SK-N-SH treated with all-trans-retinoic acid at 6 μM for 48 hours (cell line): Measurements from ENCODE around the gene TNPO1.

Source experiments
- ATAC-seq: fragments of 200-7000 bp; cut with Tn5 transposase; 3 replicates; pipeline ENCODE4 v1.9.1; 2020; ENCODE audit warnings: mild to moderate bottlenecking, moderate library complexity
- ARNTL ChIP-seq: fragments of 450-650 bp; formaldehyde crosslinking; IDR thresholded peaks from 2 replicates; pipeline ENCODE4 v1.5.0; 2020; ENCODE audit warnings: low read depth, mild to moderate bottlenecking, moderate library complexity, borderline replicate concordance
- BACH2 ChIP-seq: fragments of 250-450 bp; sonication (Bioruptor Pico); IDR thresholded peaks from 2 replicates; pipeline ENCODE4 v1.9.0; 2021; ENCODE audit warnings: mild to moderate bottlenecking, borderline replicate concordance
- CSRNP3 ChIP-seq: fragments of 250-450 bp; sonication (Bioruptor Pico); IDR thresholded peaks from 2 replicates; pipeline ENCODE4 v1.5.1; 2021; ENCODE audit warnings: mild to moderate bottlenecking, moderate library complexity
- ESRRG ChIP-seq: fragments of 250-450 bp; sonication (Bioruptor Pico); IDR thresholded peaks from 2 replicates; pipeline ENCODE4 v1.6.1; 2021; ENCODE audit warnings: mild to moderate bottlenecking
- GLIS3 ChIP-seq: fragments of 250-450 bp; sonication (Bioruptor Pico); IDR thresholded peaks from 2 replicates; pipeline ENCODE4 v1.5.0; 2020; ENCODE audit warnings: mild to moderate bottlenecking, moderate library complexity
- ISL1 ChIP-seq: fragments of 250-450 bp; sonication (Bioruptor Pico); IDR thresholded peaks from 2 replicates; pipeline ENCODE4 v2.1.2; 2022; ENCODE audit warnings: mild to moderate bottlenecking, moderate library complexity
- OSR1 ChIP-seq: fragments of 250-450 bp; sonication (Bioruptor Pico); IDR thresholded peaks from 2 replicates; pipeline ENCODE4 v1.8.0; 2022; ENCODE audit warnings: moderate library complexity, mild to moderate bottlenecking, inconsistent platforms
- PATZ1 ChIP-seq: fragments of 250-450 bp; sonication (Bioruptor Pico); IDR thresholded peaks from 2 replicates; pipeline ENCODE4 v1.8.0; 2020; ENCODE audit warnings: mild to moderate bottlenecking, moderate library complexity, borderline replicate concordance
- POU6F1 ChIP-seq: fragments of 250-450 bp; sonication (Bioruptor Pico); IDR thresholded peaks from 2 replicates; pipeline ENCODE4 v1.8.0; 2021; ENCODE audit warnings: low read depth, mild to moderate bottlenecking, moderate library complexity, borderline replicate concordance
- PPARA ChIP-seq: fragments of 250-450 bp; sonication (Bioruptor Pico); IDR thresholded peaks from 2 replicates; pipeline ENCODE4 v1.5.0; 2020; ENCODE audit warnings: mild to moderate bottlenecking, borderline replicate concordance
- SNAI2 ChIP-seq: fragments of 250-450 bp; sonication (Bioruptor Pico); IDR thresholded peaks from 2 replicates; pipeline ENCODE4 v1.5.0; 2020; ENCODE audit warnings: mild to moderate bottlenecking, moderate library complexity
- TCF4 ChIP-seq: fragments of 250-450 bp; sonication (Bioruptor Pico); IDR thresholded peaks from 2 replicates; pipeline ENCODE4 v1.8.0; 2021; ENCODE audit warnings: mild to moderate bottlenecking, moderate library complexity, borderline replicate concordance
- TSHZ2 ChIP-seq: fragments of 250-450 bp; sonication (Bioruptor Pico); IDR thresholded peaks from 2 replicates; pipeline ENCODE4 v1.5.0; 2020; ENCODE audit warnings: mild to moderate bottlenecking, moderate library complexity
- ZC3H10 ChIP-seq: fragments of 250-450 bp; sonication (Bioruptor Pico); IDR thresholded peaks from 2 replicates; pipeline ENCODE4 v1.5.1; 2021; ENCODE audit warnings: mild to moderate bottlenecking, moderate library complexity
- ZFP3 ChIP-seq: fragments of 250-450 bp; sonication (Bioruptor Pico); IDR thresholded peaks from 2 replicates; pipeline ENCODE4 v1.5.0; 2020; ENCODE audit warnings: mild to moderate bottlenecking, moderate library complexity
- ZNF565 ChIP-seq: fragments of 450-650 bp; formaldehyde crosslinking; conservative IDR thresholded peaks from 2 replicates; pipeline ENCODE4 v1.5.0; 2020; ENCODE audit warnings: low read depth, mild to moderate bottlenecking, moderate library complexity
- ZNF8 ChIP-seq: fragments of 450-650 bp; formaldehyde crosslinking; IDR thresholded peaks from 2 replicates; pipeline ENCODE4 v1.5.0; 2020; ENCODE audit warnings: mild to moderate bottlenecking, moderate library complexity

TNPO1 gene

GRCh38 chr5:72814864-72815263 is 1.6 kb upstream of the TNPO1 start:
- TF ChIP-seq TSHZ2 (CRISPR knock-in tag) = no peak
- TF ChIP-seq CSRNP3 (CRISPR knock-in tag) = no peak
- TF ChIP-seq ARNTL = no peak
- no peak for TF ChIP-seq GLIS3 (CRISPR knock-in tag)
- TF ChIP-seq ZNF8 (CRISPR knock-in tag) = no peak
- TF ChIP-seq PPARA (CRISPR knock-in tag) = no peak
- TF ChIP-seq ZNF565 = no peak
- TF ChIP-seq SNAI2 = no peak
- ATAC-seq = no peak

GRCh38 chr5:72815580-72816283 is 729 bp upstream of the TNPO1 start:
- TF ChIP-seq PPARA (CRISPR knock-in tag) = no peak
- no peak for TF ChIP-seq ESRRG (CRISPR knock-in tag)
- TF ChIP-seq OSR1 (CRISPR knock-in tag) = no peak
- TF ChIP-seq POU6F1 (CRISPR knock-in tag) = no peak
- no peak for TF ChIP-seq ARNTL
- no peak for TF ChIP-seq BACH2 (CRISPR knock-in tag)
- no peak for TF ChIP-seq ISL1 (CRISPR knock-in tag)
- TF ChIP-seq TSHZ2 (CRISPR knock-in tag) = no peak
- no peak for TF ChIP-seq TCF4 (CRISPR knock-in tag)
- no peak for TF ChIP-seq CSRNP3 (CRISPR knock-in tag)
- no peak for TF ChIP-seq ZC3H10 (CRISPR knock-in tag)
- TF ChIP-seq GLIS3 (CRISPR knock-in tag) = no peak
- TF ChIP-seq ZFP3 = no peak
- no peak for TF ChIP-seq SNAI2
- no peak for TF ChIP-seq PATZ1 (CRISPR knock-in tag)
- TF ChIP-seq ZNF8 (CRISPR knock-in tag) = no peak
- TF ChIP-seq, all 23 proteins: peak for 0
- no peak; the same call in 2 of the 3 replicates for ATAC-seq
